ENCODE data around the gene EFCAB11.

GRCh38 chr14:89810101-89810500 is 144.4 kb downstream of the EFCAB11 start:
- no peak for TF ChIP-seq REST (IDR thresholded peaks at IDR 0.05; ENCODE audit: unreplicated experiment)
- TF ChIP-seq ETS1 (IDR thresholded peaks at IDR 0.05): no peak
- no peak for TF ChIP-seq CREB1 (CRISPR knock-in tag; IDR thresholded peaks at IDR 0.05; ENCODE audit: low read depth)
- no peak for TF ChIP-seq POLR2AphosphoS5 (IDR thresholded peaks at IDR 0.05; ENCODE audit: low read depth)
- TF ChIP-seq CTCF (conservative IDR thresholded peaks at IDR 0.05; ENCODE audit: low read depth in 2 of 2): no peak
- TF ChIP-seq ZNF331 (CRISPR knock-in tag; IDR thresholded peaks at IDR 0.05; ENCODE audit: low read depth): no peak
- TF ChIP-seq EZH2 (IDR thresholded peaks at IDR 0.05; ENCODE audit: low read depth, unreplicated experiment): no peak
- no peak for TF ChIP-seq EZH2phosphoT487 (IDR thresholded peaks at IDR 0.05; ENCODE audit: unreplicated experiment)
- TF ChIP-seq NANOG (IDR thresholded peaks at IDR 0.05; ENCODE audit: borderline replicate concordance): no peak
- no peak for TF ChIP-seq STAT1 (IDR thresholded peaks at IDR 0.05; ENCODE audit: unreplicated experiment)
- TF ChIP-seq ZNF462 (CRISPR knock-in tag; IDR thresholded peaks at IDR 0.05): no peak
- TF ChIP-seq JUNB (IDR thresholded peaks at IDR 0.05; ENCODE audit: unreplicated experiment): no peak
- no peak for TF ChIP-seq ZNF114 (CRISPR knock-in tag; IDR thresholded peaks at IDR 0.05)

Measured in GM23338 (cell line).